Transverse colon (tissue), 4 donors: Measurements from ENCODE around the gene TCHP.

ENCODE experiments used
- CTCF ChIP-seq, 5 experiments: fragments of 200-600 bp in 3 of 5; fragments of 450-650 bp in 2 of 5; sonication (generic) in 3 of 5; IDR thresholded peaks; 1 replicate in 2 of 5; 2 replicates in 3 of 5; pipeline ENCODE4 v1.5.1; 2016 to 2017; ENCODE audit warnings: antibody characterized with exemption in 5 of 5, inconsistent platforms in 3 of 5, mild to moderate bottlenecking in 2 of 5, moderate library complexity in 1 of 5
- EP300 ChIP-seq: sonication (generic); formaldehyde crosslinking; IDR thresholded peaks from one replicate; pipeline ENCODE4 v1.6.1; 2017; ENCODE audit warnings: antibody characterized with exemption, low read depth
- POLR2A ChIP-seq: fragments of 450-650 bp; IDR thresholded peaks from one replicate; pipeline ENCODE4 v1.6.1; 2016; ENCODE audit warnings: antibody characterized with exemption, mild to moderate bottlenecking, moderate library complexity
- POLR2AphosphoS5 ChIP-seq, 3 donors: sonication (generic); formaldehyde crosslinking; IDR thresholded peaks; one replicate each; pipeline ENCODE4 v1.6.1; 2016; ENCODE audit warnings: antibody characterized with exemption in 3 of 3

GRCh38 chr12:109877504-109878246, 22.4 kb upstream of the TCHP start:
- TF ChIP-seq CTCF (IDR thresholded peaks at IDR 0.05) (no peak), EP300 (no peak), POLR2AphosphoS5 (IDR thresholded peaks at IDR 0.05) (no peak), POLR2A (no peak)
